ENCODE data around the gene FGD4.

FGD4 gene

GRCh38 chr12:32399370-32400113, at the start of gene FGD4:
FGD4 (plus strand) TSS chr12:32399558.
- DNase-seq, result peak; percentile 30

- no peak for DNase-seq
These were observed 45.8 kb upstream of the FGD4 start for GRCh38 chr12:32353540-32353939.

GRCh38 chr12:32357601-32358249, 41.6 kb upstream of the FGD4 start:
- no peak for DNase-seq

- no peak for DNase-seq
These were observed 38.4 kb upstream of the FGD4 start for GRCh38 chr12:32360956-32361355.

GRCh38 chr12:32362892-32363291, 36.5 kb upstream of the FGD4 start:
- DNase-seq, result no peak

- peak; percentile 21 for DNase-seq
These were observed 33.8 kb upstream of the FGD4 start for GRCh38 chr12:32365473-32366064.

- DNase-seq, result no peak
These were observed 32.6 kb upstream of the FGD4 start for GRCh38 chr12:32366714-32367113.

- DNase-seq, result no peak
These were observed 32.0 kb upstream of the FGD4 start for GRCh38 chr12:32367381-32367780.

- DNase-seq, result no peak
These were observed 30.2 kb upstream of the FGD4 start for GRCh38 chr12:32369202-32369601.

GRCh38 chr12:32377344-32378055, 21.9 kb upstream of the FGD4 start:
- no peak for DNase-seq

- DNase-seq, result no peak
These were observed 20.1 kb upstream of the FGD4 start for GRCh38 chr12:32379213-32379612.

- no peak for DNase-seq
These were observed 19.7 kb upstream of the FGD4 start for GRCh38 chr12:32379667-32380066.

- DNase-seq, result no peak
These were observed 17.1 kb upstream of the FGD4 start for GRCh38 chr12:32382226-32382625.

GRCh38 chr12:32390572-32391219, 8.7 kb upstream of the FGD4 start:
- DNase-seq, result no peak

- no peak for DNase-seq
These were observed 4.3 kb upstream of the FGD4 start for GRCh38 chr12:32395026-32395425.

GRCh38 chr12:32397696-32398095, 1.7 kb upstream of the FGD4 start:
- DNase-seq, result no peak

- no peak for DNase-seq
These were observed 1.2 kb upstream of the FGD4 start for GRCh38 chr12:32398181-32398580.

GRCh38 chr12:32398816-32399369, 465 bp upstream of the FGD4 start:
- DNase-seq, result no peak

- no peak for DNase-seq
These were observed 835 bp downstream of the FGD4 start for GRCh38 chr12:32400114-32400672.

- no peak for DNase-seq
These were observed 1.5 kb downstream of the FGD4 start for GRCh38 chr12:32400866-32401265.

- DNase-seq, result no peak
These were observed 2.8 kb downstream of the FGD4 start for GRCh38 chr12:32402170-32402569.

GRCh38 chr12:32402946-32403345, 3.6 kb downstream of the FGD4 start:
- DNase-seq, result no peak

All from activated CD4-positive, alpha-beta T cell treated with anti-CD3 and anti-CD28 coated beads, Interleukin-2, amount 50 U/mL, for 1 hour (primary cell).